HG03108 (cell line): ENCODE measurements around the gene GUCY1B1.

Source experiments
- ATAC-seq: cut with Tn5 transposase; IDR thresholded peaks from one replicate; pipeline ENCODE4 v1.9.1; 2021; ENCODE audit warnings: moderate library complexity; ENCODE audit not compliant: unreplicated experiment

GUCY1B1 gene

GRCh38 chr4:155799116-155799793, 40.4 kb downstream of the GUCY1B1 start:
- ATAC-seq, result no peak

DNA sequence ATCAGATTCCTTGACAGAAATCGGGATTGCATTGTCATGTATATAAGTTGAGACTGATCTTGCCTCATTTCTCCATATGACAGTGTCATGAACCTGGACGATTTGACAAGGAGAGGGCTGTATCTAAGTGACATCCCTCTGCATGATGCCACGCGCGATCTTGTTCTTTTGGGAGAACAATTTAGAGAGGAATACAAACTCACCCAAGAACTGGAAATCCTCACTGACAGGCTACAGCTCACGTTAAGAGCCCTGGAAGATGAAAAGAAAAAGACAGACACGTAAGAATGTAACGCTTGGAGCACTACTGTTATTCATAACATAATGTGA, 40.9 kb downstream of the GUCY1B1 start:
- ATAC-seq, result no peak

- ATAC-seq, result no peak
These were observed 42.0 kb downstream of the GUCY1B1 start for GRCh38 chr4:155800685-155801343.

DNA sequence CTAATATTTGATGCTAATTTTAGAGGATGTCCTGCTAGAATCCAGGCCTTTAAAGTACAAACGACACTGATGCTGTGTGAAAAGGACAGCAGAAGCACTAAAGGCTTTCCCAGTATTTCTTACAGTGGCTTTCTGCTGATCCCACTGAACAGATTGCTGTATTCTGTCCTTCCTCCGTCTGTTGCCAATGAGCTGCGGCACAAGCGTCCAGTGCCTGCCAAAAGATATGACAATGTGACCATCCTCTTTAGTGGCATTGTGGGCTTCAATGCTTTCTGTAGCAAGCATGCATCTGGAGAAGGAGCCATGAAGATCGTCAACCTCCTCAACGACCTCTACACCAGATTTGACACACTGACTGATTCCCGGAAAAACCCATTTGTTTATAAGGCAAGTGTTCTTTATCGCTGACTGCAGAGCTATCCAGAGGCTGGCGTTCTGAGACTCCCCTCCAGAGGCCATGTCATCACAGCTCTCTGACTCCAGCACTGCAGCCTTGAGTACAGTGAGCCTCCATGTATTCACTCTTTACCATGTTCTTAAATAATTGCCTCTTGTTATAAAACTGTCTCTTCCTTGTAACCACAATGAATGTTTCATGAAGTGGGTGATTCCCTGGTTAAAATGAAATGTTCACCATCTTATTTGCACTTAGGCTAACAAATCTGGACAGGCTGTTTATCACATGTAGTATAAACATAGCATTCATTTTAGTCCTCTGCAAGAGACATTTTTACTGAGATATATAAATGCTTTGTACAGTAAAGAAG, 43.6 kb downstream of the GUCY1B1 start:
- no peak for ATAC-seq

DNA sequence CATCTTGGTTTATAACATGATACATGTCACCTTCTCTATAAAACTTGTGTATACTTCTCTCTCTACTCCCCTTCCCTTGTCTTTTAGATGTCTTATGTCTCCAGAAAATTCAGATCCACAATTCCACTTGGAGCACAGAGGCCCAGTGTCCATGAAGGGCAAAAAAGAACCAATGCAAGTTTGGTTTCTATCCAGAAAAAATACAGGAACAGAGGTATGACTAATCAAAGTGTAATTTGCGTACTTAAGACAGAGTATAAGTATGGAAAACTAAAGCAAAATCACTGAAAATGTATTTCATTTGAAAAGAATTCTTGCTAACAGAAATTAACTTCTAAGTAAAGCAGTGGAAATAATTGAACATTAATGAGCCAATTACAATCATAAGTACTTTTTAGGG, 46.2 kb downstream of the GUCY1B1 start:
- ATAC-seq, result no peak

- ATAC-seq, result no peak
These were observed 48.2 kb downstream of the GUCY1B1 start for GRCh38 chr4:155807021-155807420.

DNA sequence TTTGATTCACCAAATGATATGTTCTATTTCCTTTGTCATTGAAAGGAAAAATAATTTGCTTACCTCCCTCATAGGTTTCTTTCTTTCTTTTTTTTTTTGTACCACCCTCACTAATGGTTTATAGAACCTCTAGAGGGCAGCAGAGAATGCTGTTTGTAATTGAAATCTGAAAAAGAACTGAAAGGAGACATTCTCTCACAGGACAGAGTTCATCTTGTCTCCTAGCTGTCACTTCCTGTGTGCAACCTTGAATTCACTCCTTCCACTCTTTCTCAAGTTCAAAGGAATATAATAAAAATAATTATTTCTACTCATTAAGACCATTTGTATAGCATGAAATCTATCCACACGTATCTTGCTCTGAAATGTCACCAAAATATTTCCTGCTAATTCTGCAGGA, 51.0 kb downstream of the GUCY1B1 start:
- peak; percentile 99 for ATAC-seq

DNA sequence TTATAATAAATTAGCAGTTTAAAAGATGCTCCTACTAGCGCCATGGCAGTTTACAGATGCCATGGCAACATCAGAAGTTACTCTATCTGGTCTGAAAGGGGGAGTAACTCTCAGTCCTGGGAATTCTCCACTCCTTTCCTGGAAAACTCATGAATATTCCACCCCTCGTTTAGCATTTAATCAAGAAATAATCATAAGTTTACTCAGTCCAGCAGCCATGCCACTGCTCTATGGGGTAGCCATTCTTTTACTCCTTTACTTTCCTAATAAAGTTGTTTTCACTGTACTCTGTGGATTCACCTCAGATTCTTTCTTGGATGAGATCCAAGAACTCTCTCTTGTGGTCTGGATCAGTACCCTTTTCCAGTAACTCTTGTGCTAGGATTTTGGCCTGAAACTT, 52.3 kb downstream of the GUCY1B1 start:
- ATAC-seq, result no peak

DNA sequence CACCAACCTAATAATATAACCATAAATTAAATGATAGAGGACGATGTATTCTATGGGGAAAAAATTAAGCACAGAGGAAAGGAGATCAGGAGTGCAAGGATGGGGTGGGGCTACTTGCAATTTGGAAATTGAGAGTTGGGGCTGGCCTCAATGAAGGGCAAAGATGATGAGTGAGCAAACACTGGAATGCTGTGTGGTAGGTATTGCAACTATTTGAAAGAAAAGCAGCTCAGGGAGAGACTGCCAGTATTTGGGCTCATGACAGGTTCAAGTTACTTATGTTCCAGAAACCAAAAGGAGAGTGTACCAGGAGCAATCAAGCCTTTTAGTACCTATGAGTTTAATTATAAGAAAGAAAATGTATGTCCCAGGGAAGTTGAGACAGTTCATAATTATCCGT, 59.8 kb downstream of the GUCY1B1 start:
- no peak for ATAC-seq

DNA sequence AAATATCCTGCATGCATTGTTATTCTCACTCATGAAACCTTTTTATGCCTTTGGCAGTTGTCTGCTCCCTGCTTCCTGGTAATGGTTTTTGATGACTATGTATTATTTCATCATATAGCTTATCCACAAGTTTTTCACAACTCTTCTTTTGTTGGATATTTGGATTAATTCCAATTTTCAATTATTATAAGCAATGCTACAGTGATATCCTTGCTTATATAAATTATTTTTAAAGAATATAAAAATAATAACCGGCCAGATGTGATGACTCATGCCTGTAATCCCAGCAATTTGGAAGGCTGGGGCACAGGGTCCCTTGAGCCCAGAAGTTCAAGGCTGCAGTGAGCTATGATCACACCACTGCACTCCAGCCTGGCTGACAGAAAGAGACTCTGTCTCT, 60.2 kb downstream of the GUCY1B1 start:
- ATAC-seq, result no peak

- ATAC-seq, result no peak
These were observed 62.2 kb downstream of the GUCY1B1 start for GRCh38 chr4:155820887-155821518.

DNA sequence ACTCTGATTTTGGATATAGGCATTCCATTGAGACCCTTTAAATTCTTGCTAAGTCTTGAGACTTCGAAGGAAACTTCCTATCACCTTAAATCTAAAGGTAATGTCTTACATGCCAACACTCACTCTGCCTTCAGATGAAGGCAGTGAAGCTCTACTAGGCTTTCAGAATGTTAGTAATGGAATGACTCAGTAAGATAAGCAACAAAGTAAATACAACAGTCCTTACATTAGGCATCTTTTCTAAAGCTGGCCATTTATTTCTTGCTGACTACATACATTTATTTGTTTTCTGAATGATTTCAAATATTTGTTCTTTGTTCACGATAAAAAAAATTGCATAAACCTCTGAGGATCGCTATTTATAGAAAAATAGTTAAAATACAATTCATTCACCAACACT, 63.8 kb downstream of the GUCY1B1 start:
- no peak for ATAC-seq

DNA sequence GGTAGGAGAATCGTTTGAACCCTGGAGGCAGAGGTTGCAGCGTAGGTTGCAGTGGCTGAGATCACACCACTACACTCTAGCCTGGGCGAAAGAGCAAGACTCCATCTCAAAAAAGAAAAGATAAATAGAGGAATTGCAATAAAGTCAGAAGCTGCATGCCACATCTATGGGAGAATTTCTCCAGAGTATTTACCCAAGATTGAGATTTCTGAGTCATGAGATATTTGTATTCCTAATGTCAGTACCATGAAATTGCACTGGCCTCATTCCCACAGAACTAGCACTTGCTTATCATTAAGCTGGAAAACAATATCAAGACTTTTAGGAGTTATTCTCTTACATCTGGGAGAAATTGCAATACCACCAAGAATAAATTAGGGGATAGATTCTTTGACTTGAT, 69.8 kb downstream of the GUCY1B1 start:
- ATAC-seq, result no peak

DNA sequence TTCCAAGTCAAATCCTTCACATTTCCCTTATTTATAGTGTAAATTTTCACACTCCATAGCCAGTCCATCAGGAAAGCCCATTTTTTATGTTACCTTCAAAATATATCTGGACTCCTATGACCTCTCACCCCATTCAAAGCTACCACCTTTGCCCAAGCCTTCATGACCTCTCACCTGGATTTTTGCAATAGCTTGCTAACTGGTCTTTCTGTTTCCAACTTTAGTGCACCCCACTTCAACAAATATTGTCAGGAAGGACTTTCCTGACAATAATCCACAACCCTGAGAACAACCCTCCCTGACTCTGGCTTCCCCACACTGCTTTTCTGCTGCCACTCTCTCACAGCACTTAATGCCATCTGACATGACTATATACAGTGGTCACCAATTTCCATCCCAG, 73.8 kb downstream of the GUCY1B1 start:
- ATAC-seq, result no peak

DNA sequence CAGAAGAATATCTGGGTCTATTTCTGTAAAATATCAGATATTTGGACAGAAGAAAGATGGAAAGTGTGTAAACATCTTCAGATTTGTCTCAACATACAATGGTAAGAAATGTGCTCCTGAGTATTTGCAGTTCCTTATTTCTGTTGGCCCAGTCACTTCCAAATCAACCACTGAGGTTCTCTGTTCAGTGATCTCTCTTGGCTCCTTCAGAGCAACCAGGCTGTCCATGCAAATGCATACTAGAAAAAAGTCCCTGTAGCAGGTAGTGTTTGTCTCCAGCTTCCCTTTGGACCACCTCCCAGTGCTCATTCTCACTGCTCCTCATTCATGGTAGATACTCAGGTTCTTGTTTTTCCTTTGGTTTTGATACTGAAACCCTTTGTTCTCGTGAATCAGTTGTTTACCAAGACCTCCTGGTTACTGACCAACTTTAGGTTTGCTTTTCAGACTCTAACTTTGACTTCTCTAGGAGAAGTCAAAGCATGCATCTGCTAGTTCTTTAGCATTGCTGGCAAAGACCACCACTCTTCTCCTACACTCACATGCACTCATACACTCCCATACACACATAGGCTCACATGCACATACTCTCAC, 78.5 kb downstream of the GUCY1B1 start:
- no peak for ATAC-seq

- ATAC-seq, result no peak
These were observed 83.3 kb downstream of the GUCY1B1 start for GRCh38 chr4:155842080-155842479.

DNA sequence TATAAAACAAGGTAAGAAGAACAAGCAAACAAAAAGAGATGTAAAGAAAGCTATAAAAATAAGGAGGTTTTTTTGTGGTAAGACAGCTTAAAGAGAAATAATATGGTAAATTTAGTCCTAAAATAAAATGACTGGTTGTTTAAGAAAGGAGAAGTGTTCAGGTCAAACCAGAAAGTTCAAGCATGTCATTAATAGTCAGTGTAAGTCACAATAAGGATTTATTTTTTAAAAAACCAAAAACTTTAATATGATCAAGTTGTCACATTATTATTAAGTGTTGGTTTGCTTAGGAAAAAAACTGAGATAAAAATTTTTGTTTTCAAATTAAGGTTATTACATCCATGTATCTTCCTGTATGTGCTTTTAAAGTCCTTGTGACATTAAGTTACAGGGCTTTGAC, 88.1 kb downstream of the GUCY1B1 start:
- no peak for ATAC-seq

DNA sequence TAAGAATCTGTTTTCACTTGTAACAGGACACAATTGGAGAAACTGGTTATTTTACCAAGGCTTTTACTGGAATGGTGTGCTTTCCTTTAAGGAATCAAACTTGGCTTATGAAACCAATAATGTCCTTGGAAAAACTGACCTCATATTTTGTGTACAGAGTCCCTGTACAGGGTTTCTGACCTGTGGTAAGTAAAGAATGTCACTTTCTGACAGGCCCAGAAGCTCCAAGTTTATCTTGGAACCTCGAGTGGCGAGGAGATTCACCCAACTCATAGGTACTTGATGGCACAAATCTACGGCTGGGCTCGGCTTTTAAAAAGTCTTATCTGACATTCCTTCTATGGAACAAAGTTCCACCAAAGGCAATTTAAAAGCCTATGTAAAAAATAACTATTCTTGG, 90.2 kb downstream of the GUCY1B1 start:
- ATAC-seq, result no peak

DNA sequence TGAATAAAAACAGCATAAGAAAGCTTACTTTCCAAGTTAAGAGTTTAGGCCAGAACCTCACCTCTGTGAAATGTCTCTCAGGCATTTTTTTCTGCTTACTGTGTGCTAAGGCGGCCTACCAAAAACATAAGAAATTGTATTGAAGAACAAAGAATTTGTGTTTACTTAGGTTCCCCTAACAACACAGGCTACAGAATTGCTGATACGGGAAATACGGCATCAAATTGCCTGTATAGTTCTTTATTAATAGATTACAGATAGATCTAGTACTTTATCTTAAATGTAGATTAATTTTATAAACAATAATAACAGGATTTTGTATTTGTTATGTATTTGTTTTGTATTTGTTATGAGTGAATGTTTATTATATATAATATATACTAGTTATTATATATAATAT, 94.4 kb downstream of the GUCY1B1 start:
- no peak for ATAC-seq

- no peak for ATAC-seq
These were observed 95.9 kb downstream of the GUCY1B1 start for GRCh38 chr4:155854582-155855226.

GRCh38 chr4:155855897-155856296, 97.1 kb downstream of the GUCY1B1 start:
- ATAC-seq, result no peak
